IMR-90 (cell line): ENCODE data around the gene IQSEC3. TPM values are rescaled to one million over a fixed set of nuclear protein-coding genes. Genes with fewer than 3 reads are reported as not detected.

ENCODE experiments used
- ATAC-seq: fragments of 200-7000 bp; cut with Tn5 transposase; 2 replicates; pipeline ENCODE4 v1.9.1; 2020; ENCODE audit warnings: low read depth, mild to moderate bottlenecking, moderate library complexity
- BruUV-seq: library from RNA; stranded (reverse); fragments of 400-500 nt; replicated peaks from 2 replicates; lab custom pipeline; 2021; lab: Mats Ljungman, UMichigan
- CTCF ChIA-PET: fragments of 300-600 bp; formaldehyde crosslinking; extraction: SDS; loops from one replicate; lab custom pipeline; 2021; ENCODE audit warnings: antibody characterized with exemption; lab: Yijun Ruan, JAX
- POLR2A ChIA-PET: fragments of 300-600 bp; sonication (Branson Sonifier 250); formaldehyde crosslinking; loops from one replicate; lab custom pipeline; 2022; ENCODE audit warnings: antibody characterized with exemption; ENCODE audit not compliant: unreplicated experiment; lab: Charles Lee
- DNase-seq: peaks from one replicate; pipeline ENCODE4 v3.0.0; 2013
- H2AFZ ChIP-seq: replicated peaks from 2 replicates; pipeline ENCODE3; 2013; ENCODE audit warnings: low read length, mild to moderate bottlenecking; ENCODE audit not compliant: poor library complexity
- H2AK5ac ChIP-seq: 2 replicates; pipeline ENCODE4 v1.6.1; 2013; ENCODE audit warnings: low read depth, low read length, inconsistent platforms
- H2AK9ac ChIP-seq: replicated peaks from 2 replicates; pipeline ENCODE3; 2013; ENCODE audit warnings: mild to moderate bottlenecking, low read depth, low read length, moderate library complexity; ENCODE audit not compliant: poor library complexity
- H2BK120ac ChIP-seq: 2 replicates; pipeline ENCODE4 v1.6.1; 2013; ENCODE audit warnings: low read depth, low read length, inconsistent platforms
- H2BK15ac ChIP-seq: 3 replicates; pipeline ENCODE4 v1.6.1; 2013; ENCODE audit warnings: low read depth, low read length, inconsistent platforms
- H2BK20ac ChIP-seq: 2 replicates; pipeline ENCODE4 v1.6.1; 2013; ENCODE audit warnings: low read depth, mild to moderate bottlenecking, inconsistent platforms, low read length, moderate library complexity
- H2BK5ac ChIP-seq: 2 replicates; pipeline ENCODE4 v1.6.1; 2013; ENCODE audit warnings: mild to moderate bottlenecking, low read depth, low read length, inconsistent platforms; ENCODE audit not compliant: poor library complexity, severe bottlenecking
- H3K14ac ChIP-seq: replicated peaks from 2 replicates; pipeline ENCODE4 v1.6.1; 2013; ENCODE audit warnings: low read depth, low read length, inconsistent platforms
- H3K18ac ChIP-seq: 2 replicates; pipeline ENCODE4 v1.6.1; 2013; ENCODE audit warnings: low read depth, low read length, control low read depth
- H3K23ac ChIP-seq: 2 replicates; pipeline ENCODE4 v1.6.1; 2013; ENCODE audit warnings: low read depth, low read length, inconsistent platforms
- H3K27ac ChIP-seq: 2 replicates; pipeline ENCODE4 v1.5.1; 2013; ENCODE audit warnings: mild to moderate bottlenecking, control low read depth, low read length; ENCODE audit not compliant: insufficient read depth
- H3K27me3 ChIP-seq: 2 replicates; pipeline ENCODE4 v1.6.1; 2013; ENCODE audit warnings: low read length; ENCODE audit not compliant: control insufficient read depth, insufficient read depth
- H3K36me3 ChIP-seq: 2 replicates; pipeline ENCODE4 v1.6.1; 2013; ENCODE audit warnings: low read length, mixed read lengths; ENCODE audit not compliant: control insufficient read depth, insufficient read depth
- H3K4ac ChIP-seq: 2 replicates; pipeline ENCODE4 v1.6.1; 2013; ENCODE audit warnings: low read depth, low read length, inconsistent platforms
- H3K4me1 ChIP-seq: 2 replicates; pipeline ENCODE4 v1.6.1; 2013; ENCODE audit warnings: low read length, mixed read lengths; ENCODE audit not compliant: control insufficient read depth, insufficient read depth
- H3K4me2 ChIP-seq: 2 replicates; pipeline ENCODE4 v1.6.1; 2013; ENCODE audit warnings: low read depth, mild to moderate bottlenecking, control low read depth, low read length, moderate library complexity
- H3K4me3 ChIP-seq: 2 replicates; pipeline ENCODE4 v1.5.1; 2013; ENCODE audit warnings: low read depth, mild to moderate bottlenecking, control low read depth, low read length, moderate library complexity; ENCODE audit not compliant: insufficient read depth
- H3K56ac ChIP-seq: 2 replicates; pipeline ENCODE4 v1.6.1; 2013; ENCODE audit warnings: low read length, inconsistent platforms; ENCODE audit not compliant: insufficient read depth; ENCODE audit errors: extremely low read depth
- H3K79me1 ChIP-seq, 2 experiments: 2 replicates each; pipeline ENCODE4 v1.6.1; 2013; ENCODE audit warnings: low read length in 2 of 2, inconsistent platforms in 1 of 2, low read depth in 1 of 2
- H3K9ac ChIP-seq: 2 replicates; pipeline ENCODE4 v1.6.1; 2013; ENCODE audit warnings: low read depth, low read length, control low read depth
- H3K9me1 ChIP-seq: 2 replicates; pipeline ENCODE4 v1.6.1; 2013; ENCODE audit warnings: low read length, inconsistent platforms; ENCODE audit not compliant: insufficient read depth
- H3K9me3 ChIP-seq: 2 replicates; pipeline ENCODE4 v1.6.1; 2013; ENCODE audit warnings: low read length; ENCODE audit not compliant: control insufficient read depth, insufficient read depth
- H4K20me1 ChIP-seq: 2 replicates; pipeline ENCODE4 v1.6.1; 2013; ENCODE audit warnings: low read length, inconsistent platforms; ENCODE audit not compliant: insufficient read depth
- H4K5ac ChIP-seq: 2 replicates; pipeline ENCODE4 v1.6.1; 2013; ENCODE audit warnings: mild to moderate bottlenecking, low read depth, low read length, control low read depth
- H4K8ac ChIP-seq, 2 experiments: 2 replicates each; pipeline ENCODE4 v1.6.1; 2013; ENCODE audit warnings: low read depth in 2 of 2, low read length in 2 of 2, control low read depth in 1 of 2, inconsistent platforms in 1 of 2
- H4K91ac ChIP-seq: 2 replicates; pipeline ENCODE4 v1.6.1; 2013; ENCODE audit warnings: low read depth, low read length, inconsistent platforms; ENCODE audit not compliant: insufficient read depth
- CTCF ChIP-seq: conservative IDR thresholded peaks from 2 replicates; pipeline ENCODE4 v1.5.1; 2012; ENCODE audit warnings: mild to moderate bottlenecking, low read depth, low read length, improper control_type of control experiment
- RCOR1 ChIP-seq: IDR thresholded peaks from 2 replicates; pipeline ENCODE4 v1.6.1; 2012; ENCODE audit warnings: mild to moderate bottlenecking, low read length, improper control_type of control experiment; ENCODE audit not compliant: insufficient replicate concordance
- SMC3 ChIP-seq: fragments of 150-350 bp; IDR thresholded peaks from 2 replicates; pipeline ENCODE4 v1.6.1; 2016; ENCODE audit warnings: low read depth, mild to moderate bottlenecking, antibody characterized with exemption, low read length, moderate library complexity
- WGBS, 2 experiments: methylation state at CpG; one replicate each; pipeline versions ENCODE4 v1.1.5 to v1.1.7; 2013; ENCODE audit warnings: missing lambda C conversion rate in 2 of 2; ENCODE audit not compliant: insufficient read length in 1 of 2; ENCODE audit errors: extremely low coverage in 2 of 2; 5-methylcytosine and 5-hydroxymethylcytosine counted together
- dilution Hi-C: fragments of 300-500 bp; cut with HindIII; formaldehyde crosslinking; loops from one replicate; pipeline ENCODE4 v1.14.3; 2018; ENCODE audit warnings: low sequenced_read_pairs; ENCODE audit not compliant: unreplicated experiment
- in situ Hi-C: fragments of 300-500 bp; cut with MboI; formaldehyde crosslinking; loops from 3 replicates; pipeline ENCODE4 v1.14.3; 2019; ENCODE audit warnings: low sequenced_read_pairs, inconsistent platforms, mixed read lengths
- intact Hi-C: fragments of 100-400 bp; cut with micrococcal nuclease; formaldehyde crosslinking; loops from 2 replicates; pipeline ENCODE4 v1.10.0; 2022
- polyA plus RNA-seq, 3 experiments: library from polyadenylated mRNA; depleted of rRNA; stranded (reverse); fragments of >200 nt; gene quantifications; 2 replicates each; pipeline ENCODE4 v1.2.3, GENCODE V29; 2012; ENCODE audit warnings: low replicate concordance in 1 of 3
- total RNA-seq: library from RNA; depleted of rRNA; stranded (reverse); fragments of >200 nt; gene quantifications from 2 replicates; pipeline ENCODE4 v1.2.3, GENCODE V29; 2012
- TF ChIP-seq, protein P1 (sequence below): fragments of 150-350 bp; IDR thresholded peaks from 2 replicates; pipeline ENCODE4 v1.6.1; 2017; ENCODE audit warnings: mild to moderate bottlenecking, antibody characterized with exemption, low read length, low read depth

Gene IQSEC3
- total and polyA plus RNA-seq, 2 of the 4 experiments (the other 2 are of a cell fraction), result 0.10 TPM; not detected in 1

DNA sequence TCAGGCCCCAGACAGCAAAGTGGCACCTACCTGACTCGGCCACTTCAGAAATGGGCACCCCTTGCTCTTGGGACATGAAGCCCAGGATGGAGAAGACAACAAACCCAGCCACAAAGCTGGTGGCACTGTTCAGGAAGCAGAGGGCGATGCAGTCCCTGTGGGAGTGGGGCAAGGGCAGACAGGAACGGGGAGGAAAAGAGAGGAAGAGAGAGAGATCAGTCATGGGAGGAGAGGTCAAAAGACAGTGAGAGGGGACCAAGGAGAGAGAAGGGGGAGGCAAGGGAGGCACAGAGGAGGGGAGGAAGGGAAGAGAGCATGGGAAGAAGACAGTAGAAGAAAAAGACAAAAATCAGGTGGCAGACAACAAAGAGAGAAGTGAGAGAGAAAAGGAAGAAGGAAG, 130.8 kb downstream of the IQSEC3 start:
- CTCF ChIA-PET, result no interaction called here
- intact Hi-C loops, result no loop called here
- Histone ChIP-seq H4K20me1 (no peaks in the 10 kb centered on the region), H3K4me3 (no peak overlapping the region), H3K56ac (no peak overlapping the region), H3K4me1 (no peaks in the 10 kb centered on the region), H3K18ac (no peak overlapping the region), H3K27me3 (peaks cover 59% of the 10 kb centered on the region), H3K9me3 (no peaks in the 10 kb centered on the region), H3K79me1 (no peaks in the 10 kb centered on the region), H4K91ac (no peak overlapping the region), H3K4ac (no peak overlapping the region), H3K14ac (no peak overlapping the region), H4K5ac (no peak overlapping the region), H3K23ac (no peak overlapping the region), H3K9me1 (peaks cover 6% of the 10 kb centered on the region; the same call in 1 of the 2 replicates), H3K36me3 (no peaks in the 10 kb centered on the region), H3K4me2 (no peak overlapping the region), H3K27ac (no peak overlapping the region), H2BK120ac (no peak overlapping the region), H3K9ac (no peak overlapping the region), H2BK5ac (no peak overlapping the region), H2AK5ac (no peak overlapping the region), H2BK20ac (no peak overlapping the region), H2AFZ (no peak overlapping the region), H4K8ac (no peak overlapping the region), H2BK15ac (no peak overlapping the region), H2AK9ac (no peak overlapping the region)
- WGBS, 2 experiments, result 74% methylated on average over 3 of the region's 3 CpGs; no CpG with 5 or more reads in 1 of the 2 experiments
- in situ Hi-C loops, result no loop called here
- BruUV-seq, result no TSS peak
- TF ChIP-seq CTCF (no peak), RCOR1 (no peak), SMC3 (no peak)
- TF ChIP-seq, protein P1, sequence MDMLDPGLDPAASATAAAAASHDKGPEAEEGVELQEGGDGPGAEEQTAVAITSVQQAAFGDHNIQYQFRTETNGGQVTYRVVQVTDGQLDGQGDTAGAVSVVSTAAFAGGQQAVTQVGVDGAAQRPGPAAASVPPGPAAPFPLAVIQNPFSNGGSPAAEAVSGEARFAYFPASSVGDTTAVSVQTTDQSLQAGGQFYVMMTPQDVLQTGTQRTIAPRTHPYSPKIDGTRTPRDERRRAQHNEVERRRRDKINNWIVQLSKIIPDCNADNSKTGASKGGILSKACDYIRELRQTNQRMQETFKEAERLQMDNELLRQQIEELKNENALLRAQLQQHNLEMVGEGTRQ, result no peak
- POLR2A ChIA-PET, result no interaction called here
- no peak for ATAC-seq
- DNase-seq, result no peak
- dilution Hi-C loops, result no loop called here
